Upper lobe of right lung (tissue), 1 donor: ENCODE data around the gene BMPR2. TPM values are rescaled to one million over a fixed set of nuclear protein-coding genes. Genes with fewer than 3 reads are reported as not detected.
A peak's percentile ranks its signal among the peaks of the same experiment; 100 is the strongest.

ENCODE experiments used
- ATAC-seq: fragments of 200-7000 bp; cut with Tn5 transposase; one replicate; pipeline ENCODE4 v1.9.1; 2020; ENCODE audit warnings: mild to moderate bottlenecking, moderate library complexity
- DNase-seq: peaks from one replicate; pipeline ENCODE4 v3.0.0-alpha.2; 2020
- H3K27ac ChIP-seq: fragments of 200-600 bp; one replicate; pipeline ENCODE4 v1.8.0; 2022
- H3K27me3 ChIP-seq: fragments of 200-600 bp; one replicate; pipeline ENCODE4 v1.8.0; 2022; ENCODE audit warnings: mild to moderate bottlenecking
- H3K36me3 ChIP-seq: fragments of 200-600 bp; one replicate; pipeline ENCODE4 v1.8.0; 2022
- H3K4me1 ChIP-seq: fragments of 200-600 bp; one replicate; pipeline ENCODE4 v1.8.0; 2022
- H3K4me3 ChIP-seq: fragments of 200-600 bp; one replicate; pipeline ENCODE4 v1.8.0; 2022; ENCODE audit warnings: mild to moderate bottlenecking
- H3K9me3 ChIP-seq: fragments of 200-600 bp; one replicate; pipeline ENCODE4 v1.8.0; 2022
- CTCF ChIP-seq: fragments of 200-600 bp; IDR thresholded peaks from one replicate; pipeline ENCODE4 v1.8.0; 2022; ENCODE audit warnings: antibody characterized with exemption
- intact Hi-C: fragments of 100-400 bp; cut with DNase I; formaldehyde crosslinking; loops from one replicate; pipeline ENCODE4 v1.11.0; 2022
- total RNA-seq: library from RNA; stranded (reverse); fragmentation: NEBNext Ultra II Directional; extraction: Animal tissue kit (Norgen Biotek cat#: 25700); gene quantifications from one replicate; pipeline ENCODE4 v1.2.1, GENCODE V29; 2021
- donor health status: DM: no; HTN: yes; CAD: no; lungs with severe emphysema.

The BMPR2 gene
- total RNA-seq, 1 donor from 2014 or later: 139 TPM

GRCh38 chr2:202444000-202444399 is 67.9 kb downstream of the BMPR2 start:
- Histone ChIP-seq H3K27me3 (no peaks in the 10 kb centered on the region), H3K36me3 (no peaks in the 10 kb centered on the region), H3K27ac (no peak overlapping the region), H3K9me3 (no peaks in the 10 kb centered on the region), H3K4me3 (no peak overlapping the region), H3K4me1 (no peaks in the 10 kb centered on the region)
- intact Hi-C loops: no loop called here
- no peak for ATAC-seq
- no peak for TF ChIP-seq CTCF
- DNase-seq: no peak

- no peak overlapping the region for H3K4me3 ChIP-seq
- no peak for TF ChIP-seq CTCF
- no peaks in the 10 kb centered on the region for H3K27me3 ChIP-seq
- intact Hi-C loops: no loop called here
- no peak for DNase-seq
- H3K27ac ChIP-seq: no peak overlapping the region
- no peaks in the 10 kb centered on the region for H3K36me3 ChIP-seq
- no peak for ATAC-seq
- no peaks in the 10 kb centered on the region for H3K9me3 ChIP-seq
- H3K4me1 ChIP-seq: peaks cover 18% of the 10 kb centered on the region
These were observed 73.2 kb downstream of the BMPR2 start for GRCh38 chr2:202449344-202449743.

GRCh38 chr2:202450785-202451184 is 74.7 kb downstream of the BMPR2 start:
- Histone ChIP-seq H3K4me1 (peaks cover 18% of the 10 kb centered on the region), H3K27me3 (no peaks in the 10 kb centered on the region), H3K9me3 (no peaks in the 10 kb centered on the region), H3K36me3 (no peaks in the 10 kb centered on the region), H3K27ac (peak overlapping the region; percentile 30), H3K4me3 (no peak overlapping the region)
- TF ChIP-seq CTCF: no peak
- no peak for DNase-seq
- no peak for ATAC-seq
- intact Hi-C loops: no loop called here

- intact Hi-C loops: no loop called here
- Histone ChIP-seq H3K36me3 (no peaks in the 10 kb centered on the region), H3K9me3 (no peaks in the 10 kb centered on the region), H3K27ac (no peak overlapping the region), H3K27me3 (no peaks in the 10 kb centered on the region), H3K4me1 (peaks cover 18% of the 10 kb centered on the region), H3K4me3 (no peak overlapping the region)
- ATAC-seq (no peak), DNase-seq (no peak)
- TF ChIP-seq CTCF: no peak
These were observed 76.6 kb downstream of the BMPR2 start for GRCh38 chr2:202452744-202453143.

GRCh38 chr2:202454536-202454935 is 78.4 kb downstream of the BMPR2 start:
- no peak for TF ChIP-seq CTCF
- H3K9me3 ChIP-seq: no peaks in the 10 kb centered on the region
- peaks cover 14% of the 10 kb centered on the region for H3K4me1 ChIP-seq
- no peak overlapping the region for H3K27ac ChIP-seq
- no peak overlapping the region for H3K4me3 ChIP-seq
- intact Hi-C loops: no loop called here
- ATAC-seq (no peak), DNase-seq (no peak)
- no peaks in the 10 kb centered on the region for H3K36me3 ChIP-seq
- no peaks in the 10 kb centered on the region for H3K27me3 ChIP-seq

GRCh38 chr2:202455114-202455513 is 79.0 kb downstream of the BMPR2 start:
- no peak overlapping the region for H3K4me3 ChIP-seq
- ATAC-seq: no peak
- no peak for TF ChIP-seq CTCF
- no peaks in the 10 kb centered on the region for H3K27me3 ChIP-seq
- H3K9me3 ChIP-seq: no peaks in the 10 kb centered on the region
- peaks cover 11% of the 10 kb centered on the region for H3K4me1 ChIP-seq
- DNase-seq: no peak
- intact Hi-C loops: no loop called here
- H3K27ac ChIP-seq: no peak overlapping the region
- no peaks in the 10 kb centered on the region for H3K36me3 ChIP-seq
